Heart right ventricle (tissue), 16 donors: ENCODE measurements around the gene FST. TPM values are rescaled to one million over a fixed set of nuclear protein-coding genes. Genes with fewer than 3 reads are reported as not detected.

ENCODE experiments used
- ATAC-seq, 8 donors: fragments of 200-7000 bp; cut with Tn5 transposase; one replicate each; pipeline ENCODE4 v1.9.1; 2020; ENCODE audit warnings: mild to moderate bottlenecking in 8 of 8, moderate library complexity in 8 of 8, moderate number of reproducible peaks in 1 of 8
- DNase-seq, 2 donors: peaks; one replicate each; pipeline ENCODE4 v3.0.0-alpha.2; 2020
- H3K27ac ChIP-seq, 10 donors: fragments of 200-600 bp; sonication (generic) in 2 of 10; one replicate each; pipeline versions ENCODE4 v1.5.0 to v1.8.0; 2020 to 2022; ENCODE audit warnings: mild to moderate bottlenecking in 3 of 10
- H3K27me3 ChIP-seq, 7 donors: fragments of 200-600 bp; one replicate each; pipeline ENCODE4 v1.8.0; 2021 to 2022; ENCODE audit warnings: mild to moderate bottlenecking in 2 of 7
- H3K36me3 ChIP-seq, 9 donors: fragments of 200-600 bp; sonication (generic) in 1 of 9; one replicate each; pipeline versions ENCODE4 v1.5.0 to v1.8.0; 2020 to 2022; ENCODE audit warnings: mild to moderate bottlenecking in 2 of 9
- H3K4me1 ChIP-seq, 9 donors: fragments of 200-600 bp; sonication (generic) in 1 of 9; one replicate each; pipeline versions ENCODE4 v1.5.0 to v1.8.0; 2020 to 2022; ENCODE audit warnings: mild to moderate bottlenecking in 4 of 9
- H3K4me3 ChIP-seq, 10 donors: fragments of 200-600 bp; sonication (generic) in 2 of 10; one replicate each; pipeline versions ENCODE4 v1.5.0 to v1.8.0; 2020 to 2022; ENCODE audit warnings: mild to moderate bottlenecking in 7 of 10, moderate library complexity in 2 of 10
- H3K9me3 ChIP-seq, 11 donors: fragments of 200-600 bp in 10 of 11; sonication (generic) in 2 of 11; one replicate each; pipeline versions ENCODE4 v1.5.0 to v1.8.0; 2013 to 2022; ENCODE audit warnings: mild to moderate bottlenecking in 2 of 11, control low read depth in 1 of 11, moderate library complexity in 1 of 11
- CTCF ChIP-seq, 9 donors: fragments of 200-600 bp; sonication (generic) in 2 of 9; IDR thresholded peaks; one replicate each; pipeline versions ENCODE4 v1.5.0 to v1.8.0; 2021 to 2022; ENCODE audit warnings: antibody characterized with exemption in 9 of 9, mild to moderate bottlenecking in 5 of 9, moderate library complexity in 1 of 9
- WGBS, 2 donors: extraction: QIAGEN DNeasy Blood & Tissue Kit; methylation state at CpG; one replicate each; pipeline ENCODE4 v1.1.7; 2013; ENCODE audit warnings: inconsistent platforms in 1 of 2; 5-methylcytosine and 5-hydroxymethylcytosine counted together
- intact Hi-C, 10 donors: fragments of 100-400 bp; cut with DNase I; formaldehyde crosslinking; loops; one replicate each; pipeline versions ENCODE4 v1.11.1 to v1.14.2; 2022
- polyA plus RNA-seq, 2 donors: library from polyadenylated mRNA; stranded (reverse); fragments of 200-250 nt; gene quantifications; one replicate each; pipeline ENCODE4 v1.2.3, GENCODE V29; 2013
- total RNA-seq, 10 donors: library from RNA; stranded (reverse); fragmentation: NEBNext Ultra II Directional in 3 of 10; extraction: Animal tissue kit (Norgen Biotek cat#: 25700) in 3 of 10; gene quantifications; one replicate each; pipeline versions ENCODE4 v1.2.1 to v1.2.4, GENCODE V29; 2021 to 2023
- donor health status: Arrhythmogenic right ventricular cardiomyopathy.
- donor health status: ischemic (EF 13 %, LVEDD 7.1; RV severe dilation, severe dysfunction).
- donor health status: healthy with polysubstance abuse.
- donor health status: DM: no; HTN: yes; CAD: no.
- donor health status: DM: no; HTN: no; CAD: no.
- donor health status: ischemic (EF 25% LVEDD 6.9; RV normal size, moderate dysfunction).
- donor health status: ischemic (EF 25% LVEDD 5.7; RV mildly dilated, moderate dysfunction).
- donor health status: healthy.
- donor health status: DM: yes; HTN: yes; CAD: no.
- donor health status: Ischemic cardiomyopathy.
- donor health status: ischemic (EF 35%, LVEDD 5.7; RV mildly dilated, moderate dysfunction).
- donor health status: nonischemic (EF 11% LVEDD 7.7; RV severe dilation, severe dysfunction).
- donor health status: DM: yes; HTN: yes; CAD: no.
- donor health status: PGD.
- donor health status: ischemic (EF 29% LVEDD 5.4; RV normal size, mild dysfunction).
- donor health status: nonischemic (EF 23%, LVEDD 6.1; RV moderate dilation, normal function).

FST gene
- total and polyA plus RNA-seq, 12 donors = 0.57 to 9.2 (median 2.1) TPM

DNA sequence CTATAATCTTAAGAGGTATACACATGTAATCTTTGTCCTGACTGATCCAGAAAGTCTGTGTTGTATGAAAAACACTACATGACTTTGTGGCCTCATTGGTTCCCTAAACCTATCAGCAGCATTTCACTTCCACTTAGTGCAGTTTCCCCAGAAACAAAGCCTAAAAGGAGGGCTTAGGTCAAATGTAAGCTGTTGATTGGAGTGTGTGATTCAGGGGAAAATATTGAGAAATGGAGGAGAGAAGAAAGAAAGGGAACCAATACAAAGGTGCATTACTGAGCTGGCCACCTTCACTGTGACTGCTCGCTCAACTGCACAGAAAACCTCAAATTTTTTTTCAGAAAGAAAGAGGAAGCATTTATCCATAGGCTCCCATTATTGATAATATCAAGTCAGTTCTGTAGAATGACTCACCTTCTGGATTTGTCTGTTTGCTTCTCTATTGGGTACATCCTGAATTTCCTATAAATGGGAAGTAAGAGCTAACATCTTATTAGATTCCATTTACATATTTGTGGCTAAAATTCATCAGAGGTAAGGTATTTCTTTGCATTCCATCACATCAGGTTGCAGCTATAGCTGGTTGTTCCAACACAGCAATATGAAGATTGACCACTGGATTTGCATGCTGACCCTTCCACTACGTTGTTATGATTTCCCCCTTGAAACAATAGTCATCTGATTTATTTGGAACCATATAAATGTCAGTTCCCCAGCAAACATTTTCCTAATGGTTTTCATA is 10.3 kb upstream of the FST start:
- Histone ChIP-seq H3K36me3 (no peaks in the 10 kb centered on the region), H3K9me3 (no peaks in the 10 kb centered on the region), H3K27me3 (peaks cover 0 to 5% (median 0%) of the 10 kb centered on the region in 7 donors), H3K4me3 (no peak overlapping the region), H3K4me1 (no peaks in the 10 kb centered on the region), H3K27ac (no peak overlapping the region)
- TF ChIP-seq CTCF (IDR thresholded peaks at IDR 0.05) = no peak
- no peak for DNase-seq
- 83 to 89% methylated on average over 2 of the region's 2 CpGs for WGBS, 2 donors
- no peak for ATAC-seq
- intact Hi-C loops = loop anchor here in 5 of 10 donors (10.0 kb wide), 5 partner anchors 305 to 585 kb away; no protein-coding TSS in a partner anchor

- Histone ChIP-seq H3K9me3 (no peaks in the 10 kb centered on the region), H3K36me3 (no peaks in the 10 kb centered on the region), H3K4me1 (no peaks in the 10 kb centered on the region), H3K27ac (no peak overlapping the region), H3K27me3 (peaks cover 0 to 17% (median 0%) of the 10 kb centered on the region in 7 donors), H3K4me3 (no peak overlapping the region)
- no peak for DNase-seq
- no peak for ATAC-seq
- whole genome bisulfite sequencing, 2 donors = 53 to 61% methylated on average over 1 of the region's 1 CpG
- intact Hi-C loops = loop anchor here in 5 of 10 donors (10.0 kb wide), 5 partner anchors 307 to 583 kb away; no protein-coding TSS in a partner anchor
- TF ChIP-seq CTCF (IDR thresholded peaks at IDR 0.05) = no peak
Measured at GRCh38 chr5:53472279-53472678, 8.2 kb upstream of the FST start.

DNA sequence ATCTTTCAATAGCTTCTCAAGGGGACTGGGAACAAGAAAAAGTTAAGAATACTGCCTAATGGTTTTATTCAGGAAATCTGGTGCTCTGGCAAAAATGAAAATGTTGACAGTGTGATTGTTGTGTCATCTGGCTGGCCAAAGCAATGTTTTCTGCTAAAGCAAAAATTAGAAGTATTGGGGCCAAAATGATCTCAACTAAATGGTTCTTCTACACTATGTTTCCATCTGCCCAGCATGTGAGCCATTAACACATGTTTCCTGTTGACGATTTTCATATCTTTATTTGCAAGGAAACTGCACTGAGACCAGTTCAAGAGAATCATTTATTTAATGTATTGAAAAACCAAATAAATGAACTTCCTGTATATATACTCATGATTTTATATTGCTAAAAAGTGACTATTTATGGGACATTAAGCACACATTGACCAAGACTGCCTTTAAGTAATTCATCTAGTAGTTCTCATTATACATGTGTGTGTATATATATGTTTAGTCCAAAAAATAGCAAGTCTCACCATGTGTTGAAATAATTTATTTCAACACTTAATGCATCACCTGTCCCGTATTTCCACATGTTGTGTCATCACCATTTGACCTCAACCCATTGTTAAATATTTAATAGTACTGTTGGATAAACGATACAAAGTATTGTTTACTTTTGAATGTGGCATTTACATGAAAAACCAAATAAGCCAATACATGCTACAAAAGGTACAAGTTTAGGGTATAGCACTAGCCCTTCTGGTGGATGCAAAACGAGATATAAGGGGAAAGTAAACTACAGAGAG is 7.5 kb upstream of the FST start:
- H3K4me3 ChIP-seq = no peak overlapping the region
- peaks cover 0 to 24% (median 0%) of the 10 kb centered on the region in 7 donors for H3K27me3 ChIP-seq
- DNase-seq (no peak), ATAC-seq (peak in 2 of 8 donors; percentile 27 to 75)
- intact Hi-C loops = loop anchor here in 5 of 10 donors (10.0 kb wide), 5 partner anchors 308 to 582 kb away; no protein-coding TSS in a partner anchor
- WGBS, 2 donors = 71 to 82% methylated on average over 4 of the region's 4 CpGs
- no peaks in the 10 kb centered on the region for H3K4me1 ChIP-seq
- H3K36me3 ChIP-seq = no peaks in the 10 kb centered on the region
- TF ChIP-seq CTCF (IDR thresholded peaks at IDR 0.05) = no peak
- H3K27ac ChIP-seq = no peak overlapping the region
- H3K9me3 ChIP-seq = no peaks in the 10 kb centered on the region

- ATAC-seq (no peak), DNase-seq (no peak)
- Histone ChIP-seq H3K27me3 (peaks cover 0 to 31% (median 0%) of the 10 kb centered on the region in 7 donors), H3K36me3 (no peaks in the 10 kb centered on the region), H3K9me3 (no peaks in the 10 kb centered on the region), H3K4me3 (no peak overlapping the region), H3K27ac (no peak overlapping the region), H3K4me1 (peaks cover 0 to 6% (median 2%) of the 10 kb centered on the region in 9 donors)
- intact Hi-C loops = loop anchor here in 5 of 10 donors (10.0 kb wide), 5 partner anchors 309 to 581 kb away; no protein-coding TSS in a partner anchor
- no peak for TF ChIP-seq CTCF (IDR thresholded peaks at IDR 0.05)
Measured at GRCh38 chr5:53473633-53474032, 6.8 kb upstream of the FST start.
